Thyroid gland (tissue), 4 donors: ENCODE measurements around the gene SIPA1L3. TPM values are rescaled to one million over a fixed set of nuclear protein-coding genes. Genes with fewer than 3 reads are reported as not detected.

ENCODE experiments used
- DNase-seq, 2 donors: peaks; one replicate each; pipeline ENCODE4 v3.0.0-alpha.2; 2019
- H3K27ac ChIP-seq, 3 donors: fragments of 200-600 bp; sonication (generic); 1 replicate in 2 of 3; 2 replicates in 1 of 3; pipeline ENCODE4 v1.5.1; 2016 to 2019; ENCODE audit warnings: mild to moderate bottlenecking in 1 of 3, moderate library complexity in 1 of 3
- H3K27me3 ChIP-seq: fragments of 200-600 bp; sonication (generic); one replicate; pipeline ENCODE4 v1.5.1; 2019
- H3K36me3 ChIP-seq, 2 donors: fragments of 200-600 bp; sonication (generic); one replicate each; pipeline ENCODE4 v1.5.1; 2016 to 2019
- H3K4me1 ChIP-seq, 2 donors: fragments of 200-600 bp; sonication (generic); one replicate each; pipeline ENCODE4 v1.5.1; 2017 to 2019
- H3K4me3 ChIP-seq, 3 donors: fragments of 200-600 bp; sonication (generic); replicated peaks in 1 of 3; 1 replicate in 2 of 3; 2 replicates in 1 of 3; pipeline ENCODE4 v1.5.1; 2016; ENCODE audit warnings: mild to moderate bottlenecking in 1 of 3
- H3K9me3 ChIP-seq: fragments of 200-600 bp; sonication (generic); one replicate; pipeline ENCODE4 v1.5.1; 2017
- CTCF ChIP-seq, 6 experiments: fragments of 200-600 bp in 3 of 6; fragments of 450-650 bp in 3 of 6; sonication (generic) in 3 of 6; IDR thresholded peaks; one replicate each; pipeline ENCODE4 v1.5.1; 2016 to 2019; ENCODE audit warnings: antibody characterized with exemption in 6 of 6, mild to moderate bottlenecking in 2 of 6, inconsistent platforms in 1 of 6, moderate library complexity in 1 of 6
- POLR2A ChIP-seq, 2 donors: fragments of 450-650 bp; IDR thresholded peaks; one replicate each; pipeline ENCODE4 v1.6.1; 2017; ENCODE audit warnings: antibody characterized with exemption in 2 of 2, mild to moderate bottlenecking in 2 of 2, moderate library complexity in 1 of 2
- WGBS, 2 donors: methylation state at CpG; one replicate each; pipeline ENCODE4 v1.1.5; 2017; 5-methylcytosine and 5-hydroxymethylcytosine counted together
- intact Hi-C: fragments of 100-400 bp; cut with DNase I; formaldehyde crosslinking; loops from one replicate; pipeline ENCODE4 v1.15.1; 2023
- total RNA-seq, 4 donors: library from RNA; depleted of rRNA; stranded (reverse); fragments of >200 nt; gene quantifications; one replicate each; pipeline ENCODE4 v1.2.3, GENCODE V29; 2016

The SIPA1L3 gene
- total RNA-seq, 4 donors from 2014 or later: 39.4 to 130 (median 116) TPM

- TF ChIP-seq CTCF (IDR thresholded peaks at IDR 0.05) (no peak), POLR2A (IDR thresholded peaks at IDR 0.05) (no peak)
- no peak overlapping the region for H3K27ac ChIP-seq
- intact Hi-C loops: no loop called here
These were observed 99.5 kb downstream of the SIPA1L3 start for GRCh38 chr19:38006361-38007045.

GRCh38 chr19:38009650-38010242 is 102.7 kb downstream of the SIPA1L3 start:
- Histone ChIP-seq H3K27me3 (no peaks in the 10 kb centered on the region), H3K4me1 (peaks cover 40 to 61% of the 10 kb centered on the region in 2 donors), H3K36me3 (no peaks in the 10 kb centered on the region), H3K4me3 (no peak overlapping the region), H3K27ac (peak overlapping the region; percentile 33 to 48 (median 46)), H3K9me3 (no peaks in the 10 kb centered on the region)
- DNase-seq: peak in 1 of 2 donors; percentile 19
- TF ChIP-seq POLR2A (IDR thresholded peaks at IDR 0.05) (no peak), CTCF (IDR thresholded peaks at IDR 0.05) (no peak)
- intact Hi-C loops: no loop called here
- 75 to 80% methylated on average over 7 to 8 of the region's 9 CpGs for WGBS, 2 donors

More at GRCh38 chr19:38006361-38007045, 99.5 kb downstream of the SIPA1L3 start:
- Histone ChIP-seq H3K9me3 (no peaks in the 10 kb centered on the region), H3K4me3 (no peak overlapping the region), H3K4me1 (peaks cover 25 to 51% of the 10 kb centered on the region in 2 donors), H3K27me3 (no peaks in the 10 kb centered on the region), H3K36me3 (no peaks in the 10 kb centered on the region)
- DNase-seq: peak in 1 of 2 donors; percentile 41
- 85 to 90% methylated on average over 20 of the region's 20 CpGs for WGBS, 2 donors

- DNase-seq: no peak
- TF ChIP-seq CTCF (IDR thresholded peaks at IDR 0.05) (no peak), POLR2A (IDR thresholded peaks at IDR 0.05) (no peak)
- Histone ChIP-seq H3K27me3 (no peaks in the 10 kb centered on the region), H3K9me3 (no peaks in the 10 kb centered on the region), H3K4me1 (peaks cover 55 to 68% of the 10 kb centered on the region in 2 donors), H3K4me3 (no peak overlapping the region), H3K36me3 (no peaks in the 10 kb centered on the region), H3K27ac (peak overlapping the region in 1 of 3 donors; percentile 45)
- WGBS, 2 donors: 80 to 88% methylated on average over 3 of the region's 3 CpGs
- intact Hi-C loops: no loop called here
These were observed 104.4 kb downstream of the SIPA1L3 start for GRCh38 chr19:38011426-38011825.

- no peaks in the 10 kb centered on the region for H3K36me3 ChIP-seq
- H3K27ac ChIP-seq: peak overlapping the region in 2 of 3 donors; percentile 28 to 73
- WGBS, 2 donors: 87 to 88% methylated on average over 4 to 5 of the region's 5 CpGs
- TF ChIP-seq CTCF (IDR thresholded peaks at IDR 0.05) (no peak), POLR2A (IDR thresholded peaks at IDR 0.05) (no peak)
- peaks cover 57 to 66% of the 10 kb centered on the region in 2 donors for H3K4me1 ChIP-seq
- no peak overlapping the region for H3K4me3 ChIP-seq
- H3K27me3 ChIP-seq: no peaks in the 10 kb centered on the region
- intact Hi-C loops: no loop called here
- H3K9me3 ChIP-seq: no peaks in the 10 kb centered on the region
- no peak for DNase-seq
These were observed 105.3 kb downstream of the SIPA1L3 start for GRCh38 chr19:38012290-38012689.

GRCh38 chr19:38012944-38013343 is 105.9 kb downstream of the SIPA1L3 start:
- 87 to 88% methylated on average over 5 of the region's 5 CpGs for WGBS, 2 donors
- H3K4me3 ChIP-seq: no peak overlapping the region
- H3K27ac ChIP-seq: peak overlapping the region; percentile 28 to 73 (median 49)
- TF ChIP-seq CTCF (IDR thresholded peaks at IDR 0.05) (no peak), POLR2A (IDR thresholded peaks at IDR 0.05) (no peak)
- no peaks in the 10 kb centered on the region for H3K9me3 ChIP-seq
- intact Hi-C loops: no loop called here
- no peaks in the 10 kb centered on the region for H3K27me3 ChIP-seq
- H3K4me1 ChIP-seq: peaks cover 57 to 66% of the 10 kb centered on the region in 2 donors
- DNase-seq: no peak
- no peaks in the 10 kb centered on the region for H3K36me3 ChIP-seq
